ENCODE data around the gene ZNF512. TPM values are rescaled to one million over a fixed set of nuclear protein-coding genes. Genes with fewer than 3 reads are reported as not detected.
"Not testable (repeated sequence)": the region's sequence is repeated elsewhere in the genome, so short reads cannot be mapped to it uniquely, and the experiment has no call there.

Gene ZNF512
- polyA plus RNA-seq, 1 of the 3 experiments (the other 2 are of a cell fraction) = 22.3 TPM

DNA sequence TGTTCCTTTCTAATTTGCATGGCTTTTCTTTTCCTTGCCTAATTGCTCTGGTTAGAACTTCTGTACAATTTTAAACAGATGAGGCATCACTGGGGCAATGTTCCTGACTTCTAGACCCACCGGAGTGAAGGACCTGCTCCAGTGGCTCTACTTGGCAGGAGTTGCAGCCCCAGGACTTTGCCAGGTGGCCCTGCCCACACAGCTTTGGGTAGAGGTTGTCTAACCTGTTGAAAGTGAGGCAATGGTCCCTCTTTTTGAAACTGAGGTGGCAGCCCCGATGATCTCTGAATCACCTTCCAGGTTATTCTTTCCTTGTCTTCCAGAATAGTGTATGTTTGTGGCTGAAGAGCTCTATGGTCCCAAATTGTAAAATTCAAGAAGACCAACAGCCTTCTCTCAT lies 29.9 kb upstream of the ZNF512 start:
- POLR2A ChIA-PET = no interaction called here

DNA sequence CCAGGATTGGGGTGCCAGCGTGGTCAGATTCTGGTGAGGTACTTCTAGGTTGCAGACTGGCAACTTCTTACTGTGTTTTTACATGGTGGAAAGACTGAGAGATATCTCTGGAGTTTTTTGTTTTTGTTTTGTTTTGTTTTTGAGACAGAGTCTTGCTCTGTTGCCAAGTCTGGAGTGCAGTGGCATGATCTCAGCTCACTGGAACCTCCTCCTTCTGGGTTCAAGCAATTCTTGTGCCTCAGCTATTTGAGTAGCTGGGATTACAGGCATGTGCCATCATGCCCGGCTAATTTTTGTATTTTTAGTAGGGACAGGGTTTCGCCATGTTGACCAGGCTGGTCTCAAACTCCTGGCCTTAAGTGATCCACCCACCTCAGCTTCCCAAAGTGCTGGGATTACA lies 28.4 kb upstream of the ZNF512 start:
- H3K9ac ChIP-seq; H3F3A ChIP-seq (replicated peaks; ENCODE audit: insufficient read depth); H3K79me2 ChIP-seq (ENCODE audit: insufficient read depth); H3K9me2 ChIP-seq; H2AFZ ChIP-seq (ENCODE audit: low read depth); H3K27ac ChIP-seq (ENCODE audit: low read depth in 2 of 2, low read length in 1 of 2); POLR2A ChIA-PET; H3K4me2 ChIP-seq; H3K27me3 ChIP-seq (ENCODE audit: insufficient read depth); H3K4me1 ChIP-seq (ENCODE audit: control insufficient read depth in 1 of 2, insufficient read depth in 2 of 2, low read depth in 1 of 2, low read length in 1 of 2); H3K36me3 ChIP-seq (replicated peaks in 1 of 2; ENCODE audit: control insufficient read depth in 1 of 2, insufficient read depth in 2 of 2, low read length in 1 of 2); DNase-seq; H3K9me3 ChIP-seq; H4K20me1 ChIP-seq (ENCODE audit: insufficient read depth); H3K4me3 ChIP-seq (ENCODE audit: low read depth in 2 of 2, low read length in 1 of 2): not testable (repeated sequence)
- CTCF ChIA-PET = interaction anchor here (1.9 kb wide), 1 partner anchor 129 kb away, joined by 8 read pairs; no protein-coding TSS in a partner anchor
- 36% methylated on average over 3 of the region's 3 CpGs for WGBS (ENCODE audit: low lambda C conversion rate)

More for the DNA sequence above, 29.9 kb upstream of the ZNF512 start:
- CTCF ChIA-PET = interaction anchor here (0.8 to 1.9 kb wide), 2 partner anchors 131 to 151 kb away, joined by 3 to 8 read pairs; no protein-coding TSS in a partner anchor
- H2AFZ ChIP-seq (ENCODE audit: low read depth) = no peak overlapping the region
- H3K9me2 ChIP-seq = no peaks in the 10 kb centered on the region
- no peak overlapping the region for H3K9ac ChIP-seq
- H4K20me1 ChIP-seq (ENCODE audit: insufficient read depth) = no peaks in the 10 kb centered on the region
- WGBS (ENCODE audit: low lambda C conversion rate) = 10% methylated on average over 2 of the region's 2 CpGs
- H3K79me2 ChIP-seq (ENCODE audit: insufficient read depth) = no peaks in the 10 kb centered on the region
- TF ChIP-seq GABPA (IDR thresholded peaks at IDR 0.05; ENCODE audit: low read depth) = no peak
- TF ChIP-seq NFIC (IDR thresholded peaks at IDR 0.05; ENCODE audit: borderline replicate concordance) = no peak
- TF ChIP-seq, protein P1, sequence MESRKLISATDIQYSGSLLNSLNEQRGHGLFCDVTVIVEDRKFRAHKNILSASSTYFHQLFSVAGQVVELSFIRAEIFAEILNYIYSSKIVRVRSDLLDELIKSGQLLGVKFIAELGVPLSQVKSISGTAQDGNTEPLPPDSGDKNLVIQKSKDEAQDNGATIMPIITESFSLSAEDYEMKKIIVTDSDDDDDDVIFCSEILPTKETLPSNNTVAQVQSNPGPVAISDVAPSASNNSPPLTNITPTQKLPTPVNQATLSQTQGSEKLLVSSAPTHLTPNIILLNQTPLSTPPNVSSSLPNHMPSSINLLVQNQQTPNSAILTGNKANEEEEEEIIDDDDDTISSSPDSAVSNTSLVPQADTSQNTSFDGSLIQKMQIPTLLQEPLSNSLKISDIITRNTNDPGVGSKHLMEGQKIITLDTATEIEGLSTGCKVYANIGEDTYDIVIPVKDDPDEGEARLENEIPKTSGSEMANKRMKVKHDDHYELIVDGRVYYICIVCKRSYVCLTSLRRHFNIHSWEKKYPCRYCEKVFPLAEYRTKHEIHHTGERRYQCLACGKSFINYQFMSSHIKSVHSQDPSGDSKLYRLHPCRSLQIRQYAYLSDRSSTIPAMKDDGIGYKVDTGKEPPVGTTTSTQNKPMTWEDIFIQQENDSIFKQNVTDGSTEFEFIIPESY (IDR thresholded peaks at IDR 0.05; ENCODE audit: borderline replicate concordance, low read depth) = no peak
- no peak for TF ChIP-seq RAD21 (IDR thresholded peaks at IDR 0.05; ENCODE audit: low read length)
- TF ChIP-seq CHD2 (IDR thresholded peaks at IDR 0.05; ENCODE audit: low read length, partially characterized antibody) = no peak
- TF ChIP-seq FOXJ3 (CRISPR knock-in tag; IDR thresholded peaks at IDR 0.05) = no peak
- TF ChIP-seq RFX5 (IDR thresholded peaks at IDR 0.05; ENCODE audit: low read length) = no peak
- TF ChIP-seq, protein P2, sequence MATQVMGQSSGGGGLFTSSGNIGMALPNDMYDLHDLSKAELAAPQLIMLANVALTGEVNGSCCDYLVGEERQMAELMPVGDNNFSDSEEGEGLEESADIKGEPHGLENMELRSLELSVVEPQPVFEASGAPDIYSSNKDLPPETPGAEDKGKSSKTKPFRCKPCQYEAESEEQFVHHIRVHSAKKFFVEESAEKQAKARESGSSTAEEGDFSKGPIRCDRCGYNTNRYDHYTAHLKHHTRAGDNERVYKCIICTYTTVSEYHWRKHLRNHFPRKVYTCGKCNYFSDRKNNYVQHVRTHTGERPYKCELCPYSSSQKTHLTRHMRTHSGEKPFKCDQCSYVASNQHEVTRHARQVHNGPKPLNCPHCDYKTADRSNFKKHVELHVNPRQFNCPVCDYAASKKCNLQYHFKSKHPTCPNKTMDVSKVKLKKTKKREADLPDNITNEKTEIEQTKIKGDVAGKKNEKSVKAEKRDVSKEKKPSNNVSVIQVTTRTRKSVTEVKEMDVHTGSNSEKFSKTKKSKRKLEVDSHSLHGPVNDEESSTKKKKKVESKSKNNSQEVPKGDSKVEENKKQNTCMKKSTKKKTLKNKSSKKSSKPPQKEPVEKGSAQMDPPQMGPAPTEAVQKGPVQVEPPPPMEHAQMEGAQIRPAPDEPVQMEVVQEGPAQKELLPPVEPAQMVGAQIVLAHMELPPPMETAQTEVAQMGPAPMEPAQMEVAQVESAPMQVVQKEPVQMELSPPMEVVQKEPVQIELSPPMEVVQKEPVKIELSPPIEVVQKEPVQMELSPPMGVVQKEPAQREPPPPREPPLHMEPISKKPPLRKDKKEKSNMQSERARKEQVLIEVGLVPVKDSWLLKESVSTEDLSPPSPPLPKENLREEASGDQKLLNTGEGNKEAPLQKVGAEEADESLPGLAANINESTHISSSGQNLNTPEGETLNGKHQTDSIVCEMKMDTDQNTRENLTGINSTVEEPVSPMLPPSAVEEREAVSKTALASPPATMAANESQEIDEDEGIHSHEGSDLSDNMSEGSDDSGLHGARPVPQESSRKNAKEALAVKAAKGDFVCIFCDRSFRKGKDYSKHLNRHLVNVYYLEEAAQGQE (IDR thresholded peaks at IDR 0.05; ENCODE audit: low read depth, low read length) = no peak
- TF ChIP-seq YY1 (IDR thresholded peaks at IDR 0.05; ENCODE audit: low read depth) = no peak
- TF ChIP-seq SMC3 (IDR thresholded peaks at IDR 0.05; ENCODE audit: low read depth, low read length) = no peak
- no peak for TF ChIP-seq FOSL2 (IDR thresholded peaks at IDR 0.05; ENCODE audit: borderline replicate concordance, low read depth)
- no peak for TF ChIP-seq MXI1 (IDR thresholded peaks at IDR 0.05; ENCODE audit: low read depth, low read length)
- TF ChIP-seq ELF1 (IDR thresholded peaks at IDR 0.05) = no peak
- TF ChIP-seq POLR2AphosphoS5 (IDR thresholded peaks at IDR 0.05; ENCODE audit: low read depth, low read length) = no peak
- TF ChIP-seq, protein P3, sequence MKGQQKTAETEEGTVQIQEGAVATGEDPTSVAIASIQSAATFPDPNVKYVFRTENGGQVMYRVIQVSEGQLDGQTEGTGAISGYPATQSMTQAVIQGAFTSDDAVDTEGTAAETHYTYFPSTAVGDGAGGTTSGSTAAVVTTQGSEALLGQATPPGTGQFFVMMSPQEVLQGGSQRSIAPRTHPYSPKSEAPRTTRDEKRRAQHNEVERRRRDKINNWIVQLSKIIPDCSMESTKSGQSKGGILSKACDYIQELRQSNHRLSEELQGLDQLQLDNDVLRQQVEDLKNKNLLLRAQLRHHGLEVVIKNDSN (IDR thresholded peaks at IDR 0.05; ENCODE audit: borderline replicate concordance, low read depth) = no peak
- no peak for TF ChIP-seq MEF2A (IDR thresholded peaks at IDR 0.05; ENCODE audit: borderline replicate concordance, low read depth)
- no peak for TF ChIP-seq EZH2phosphoT487 (IDR thresholded peaks at IDR 0.05; ENCODE audit: borderline replicate concordance, low read depth)
- no peaks in the 10 kb centered on the region for H3F3A ChIP-seq (replicated peaks; ENCODE audit: insufficient read depth)
- no peak overlapping the region for H3K27ac ChIP-seq (ENCODE audit: low read depth in 2 of 2, low read length in 1 of 2)
- H3K4me1 ChIP-seq (ENCODE audit: control insufficient read depth in 1 of 2, insufficient read depth in 2 of 2, low read depth in 1 of 2, low read length in 1 of 2) = no peaks in the 10 kb centered on the region
- no peaks in the 10 kb centered on the region for H3K9me3 ChIP-seq
- H3K4me2 ChIP-seq = no peak overlapping the region
- no peaks in the 10 kb centered on the region for H3K27me3 ChIP-seq (ENCODE audit: insufficient read depth)
- no peak overlapping the region for H3K4me3 ChIP-seq (ENCODE audit: low read depth in 2 of 2, low read length in 1 of 2)
- no peaks in the 10 kb centered on the region for H3K36me3 ChIP-seq (replicated peaks in 1 of 2; ENCODE audit: control insufficient read depth in 1 of 2, insufficient read depth in 2 of 2, low read length in 1 of 2)
- no peak for DNase-seq
